ENCODE measurements around the gene ZDHHC7.

DNA sequence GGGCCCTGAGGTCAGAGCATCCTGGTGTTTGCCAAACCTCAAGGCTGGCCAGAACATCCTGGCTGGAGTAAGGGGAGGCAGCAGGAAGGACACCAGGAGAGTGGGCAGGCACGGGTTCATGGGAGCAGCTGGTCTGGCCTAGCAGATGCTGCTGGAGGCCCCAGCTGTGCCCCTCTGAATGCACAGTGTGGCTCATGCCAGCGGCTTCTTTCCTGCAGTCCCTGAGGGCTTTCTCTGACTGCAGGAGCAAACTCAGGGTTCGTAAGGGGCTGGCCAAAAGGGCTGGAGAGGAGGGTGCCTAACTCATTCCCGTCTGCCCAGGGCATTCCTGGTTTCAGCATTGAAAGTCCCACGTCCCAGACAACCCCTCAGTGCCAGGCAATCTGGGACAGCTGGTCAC is 78.7 kb downstream of the ZDHHC7 start:
- TF ChIP-seq, protein P1, sequence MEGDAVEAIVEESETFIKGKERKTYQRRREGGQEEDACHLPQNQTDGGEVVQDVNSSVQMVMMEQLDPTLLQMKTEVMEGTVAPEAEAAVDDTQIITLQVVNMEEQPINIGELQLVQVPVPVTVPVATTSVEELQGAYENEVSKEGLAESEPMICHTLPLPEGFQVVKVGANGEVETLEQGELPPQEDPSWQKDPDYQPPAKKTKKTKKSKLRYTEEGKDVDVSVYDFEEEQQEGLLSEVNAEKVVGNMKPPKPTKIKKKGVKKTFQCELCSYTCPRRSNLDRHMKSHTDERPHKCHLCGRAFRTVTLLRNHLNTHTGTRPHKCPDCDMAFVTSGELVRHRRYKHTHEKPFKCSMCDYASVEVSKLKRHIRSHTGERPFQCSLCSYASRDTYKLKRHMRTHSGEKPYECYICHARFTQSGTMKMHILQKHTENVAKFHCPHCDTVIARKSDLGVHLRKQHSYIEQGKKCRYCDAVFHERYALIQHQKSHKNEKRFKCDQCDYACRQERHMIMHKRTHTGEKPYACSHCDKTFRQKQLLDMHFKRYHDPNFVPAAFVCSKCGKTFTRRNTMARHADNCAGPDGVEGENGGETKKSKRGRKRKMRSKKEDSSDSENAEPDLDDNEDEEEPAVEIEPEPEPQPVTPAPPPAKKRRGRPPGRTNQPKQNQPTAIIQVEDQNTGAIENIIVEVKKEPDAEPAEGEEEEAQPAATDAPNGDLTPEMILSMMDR (IDR thresholded peaks at IDR 0.05) = no peak
- no peak for TF ChIP-seq POLR2AphosphoS5 (IDR thresholded peaks at IDR 0.05)
- TF ChIP-seq POLR2A (IDR thresholded peaks at IDR 0.05) = no peak

All from gastroesophageal sphincter (tissue), 3 donors.